GM12878 (cell line): ENCODE measurements around the gene RNF7. TPM values are rescaled to one million over a fixed set of nuclear protein-coding genes. Genes with fewer than 3 reads are reported as not detected.
"Not testable (repeated sequence)": the region's sequence is repeated elsewhere in the genome, so short reads cannot be mapped to it uniquely, and the experiment has no call there.

Experiments used
- ATAC-seq: fragments of 200-7000 bp; cut with Tn5 transposase; 3 replicates; pipeline ENCODE4 v1.9.1; 2020; ENCODE audit warnings: mild to moderate bottlenecking, moderate library complexity
- BruUV-seq: library from RNA; stranded (reverse); fragments of 400-500 nt; replicated peaks from 2 replicates; lab custom pipeline; 2021; lab: Mats Ljungman, UMichigan
- CTCF ChIA-PET: fragments of 300-600 bp; sonication (Branson Sonifier 250); formaldehyde crosslinking; extraction: SDS; loops from one replicate; lab custom pipeline; 2021; ENCODE audit warnings: inconsistent platforms; lab: Yijun Ruan, JAX
- POLR2A ChIA-PET: fragments of 350-600 bp; formaldehyde crosslinking; extraction: SDS; loops from one replicate; lab custom pipeline; 2021; ENCODE audit warnings: inconsistent platforms; lab: Charles Lee
- RAD21 ChIA-PET: fragments of 300-600 bp; sonication (Branson Sonifier 250); formaldehyde crosslinking; loops from one replicate; lab custom pipeline; 2023; ENCODE audit warnings: antibody characterized with exemption; ENCODE audit not compliant: unreplicated experiment; lab: Charles Lee
- SMC1A ChIA-PET: fragments of 300-600 bp; sonication (Branson Sonifier 250); formaldehyde crosslinking; loops from one replicate; lab custom pipeline; 2023; ENCODE audit not compliant: unreplicated experiment, uncharacterized antibody; lab: Charles Lee
- DNase-seq: peaks from one replicate; pipeline ENCODE4 v3.0.0-alpha.2; 2011; ENCODE audit warnings: low read depth, low spot score
- FAIRE-seq: peaks from 3 replicates; lab custom pipeline; 2011; peaks lifted over from hg19 to GRCh38; lab: Jason Lieb, UNC
- H2AFZ ChIP-seq: 2 replicates; pipeline ENCODE4 v1.6.0; 2011; ENCODE audit warnings: low read depth, low read length, control low read depth; ENCODE audit not compliant: control insufficient read depth
- H3K27ac ChIP-seq: 2 replicates; pipeline ENCODE4 v1.5.1; 2011; ENCODE audit warnings: control low read depth; ENCODE audit not compliant: control insufficient read depth, insufficient read depth
- H3K27me3 ChIP-seq, 2 experiments: replicated peaks in 1 of 2; 2 replicates each; pipeline versions ENCODE4 v1.6.0 to v1.6.1; 2011; ENCODE audit warnings: low read length in 1 of 2; ENCODE audit not compliant: control insufficient read depth in 2 of 2, insufficient read depth in 2 of 2
- H3K36me3 ChIP-seq, 2 experiments: 2 replicates each; pipeline ENCODE4 v1.5.1; 2011; ENCODE audit warnings: low read length in 1 of 2; ENCODE audit not compliant: control insufficient read depth in 2 of 2, insufficient read depth in 2 of 2
- H3K4me1 ChIP-seq: 2 replicates; pipeline ENCODE4 v1.6.1; 2011; ENCODE audit warnings: mild to moderate bottlenecking, low read length, moderate library complexity, mixed read lengths; ENCODE audit not compliant: control insufficient read depth, insufficient read depth
- H3K4me2 ChIP-seq: 2 replicates; pipeline ENCODE4 v1.6.0; 2011; ENCODE audit warnings: control low read depth; ENCODE audit not compliant: control insufficient read depth, insufficient read depth
- H3K4me3 ChIP-seq: fragments of 200-600 bp; sonication (generic); 2 replicates; pipeline ENCODE4 v1.5.1; 2016
- H3K79me2 ChIP-seq: 2 replicates; pipeline ENCODE4 v1.6.0; 2011; ENCODE audit warnings: low read length; ENCODE audit not compliant: control insufficient read depth, insufficient read depth
- H3K9ac ChIP-seq: 2 replicates; pipeline ENCODE4 v1.8.0; 2011; ENCODE audit warnings: low read length, control low read depth, mixed read lengths; ENCODE audit not compliant: control insufficient read depth, insufficient read depth
- H3K9me3 ChIP-seq: replicated peaks from 3 replicates; pipeline ENCODE4 v1.5.1; 2011; ENCODE audit warnings: mild to moderate bottlenecking, low read length; ENCODE audit not compliant: control insufficient read depth, insufficient read depth
- H4K20me1 ChIP-seq: 2 replicates; pipeline ENCODE4 v1.6.0; 2011; ENCODE audit not compliant: control insufficient read depth, insufficient read depth
- BMI1 ChIP-seq: fragments of 450-650 bp; IDR thresholded peaks from 2 replicates; pipeline ENCODE4 v1.6.1; 2016; ENCODE audit warnings: mild to moderate bottlenecking, moderate library complexity, borderline replicate concordance
- EP300 ChIP-seq, 2 experiments: fragments of 150-350 bp in 1 of 2; IDR thresholded peaks; 2 replicates each; pipeline ENCODE4 v1.6.1; 2011 to 2012; ENCODE audit warnings: low read depth in 2 of 2, low read length in 2 of 2, borderline replicate concordance in 1 of 2, improper control_type of control experiment in 1 of 2, inconsistent platforms in 1 of 2; ENCODE audit not compliant: control insufficient read depth in 1 of 2
- HDAC2 ChIP-seq: fragments of 200-600 bp; sonication (generic); IDR thresholded peaks from 2 replicates; pipeline ENCODE4 v1.6.1; 2017
- MYC ChIP-seq: IDR thresholded peaks from 2 replicates; pipeline ENCODE4 v1.6.1; 2011; ENCODE audit warnings: mild to moderate bottlenecking, low read length, moderate library complexity, inconsistent platforms; ENCODE audit not compliant: insufficient read depth, insufficient replicate concordance, insufficient read length, severe bottlenecking
- PML ChIP-seq: IDR thresholded peaks from 2 replicates; pipeline ENCODE4 v1.6.1; 2012; ENCODE audit warnings: low read length, inconsistent platforms
- RFX5 ChIP-seq: IDR thresholded peaks from 2 replicates; pipeline ENCODE4 v1.6.1; 2011; ENCODE audit warnings: low read depth, low read length, improper control_type of control experiment
- WGBS: methylation state at CpG from one replicate; pipeline ENCODE4 v1.1.6; 2016; ENCODE audit warnings: low lambda C conversion rate; ENCODE audit not compliant: insufficient replicate concordance, insufficient coverage; ENCODE audit errors: missing lambda C conversion rate; 5-methylcytosine and 5-hydroxymethylcytosine counted together
- in situ Hi-C: fragments of 300-500 bp; cut with MboI; formaldehyde crosslinking; loops from 9 replicates; pipeline ENCODE4 v1.14.3; 2018; ENCODE audit warnings: mixed read lengths
- intact Hi-C: fragments of 100-400 bp; cut with micrococcal nuclease; formaldehyde crosslinking; loops from one replicate; pipeline ENCODE4 v1.14.2; 2022; ENCODE audit not compliant: unreplicated experiment
- polyA plus RNA-seq, 11 experiments: library from polyadenylated mRNA; depleted of rRNA in 4 of 11; unstranded in 6 of 11; stranded (reverse) in 5 of 11; fragments of >200 nt; fragmentation: Nextera tagmentation in 4 of 11; fragmentation: Illumina TruSeq in 1 of 11; extraction: Ambion mirVana in 4 of 11; extraction: Trizol in 1 of 11; gene quantifications; 1 replicate in 1 of 11; 2 replicates in 10 of 11; pipeline versions ENCODE4 v1.2.1 to v1.2.3, GENCODE V29; 2011 to 2016; ENCODE audit warnings: inconsistent platforms in 2 of 11, missing spikeins in 2 of 11, low read depth in 1 of 11
- total RNA-seq, 4 experiments: library from RNA; depleted of rRNA in 3 of 4; stranded (reverse); fragments of >200 nt in 3 of 4; fragmentation: Illumina TruSeq in 1 of 4; extraction: Trizol in 1 of 4; gene quantifications; 2 replicates each; pipeline versions ENCODE4 v1.2.1 to v1.2.3, GENCODE V29; 2013 to 2021
- TF ChIP-seq, protein P1 (sequence below): IDR thresholded peaks from 2 replicates; pipeline ENCODE4 v1.6.1; 2012; ENCODE audit warnings: low read length, inconsistent platforms
- TF ChIP-seq, protein P2 (sequence below): IDR thresholded peaks from 2 replicates; pipeline ENCODE4 v1.6.1; 2012; ENCODE audit warnings: low read depth, low read length, improper control_type of control experiment

The RNF7 gene
- total and polyA plus RNA-seq, 10 of the 15 experiments (the other 5 are each of a cell fraction or from before 2014, with no cell fraction given) = 36.0 to 146 (median 76.4) TPM

DNA sequence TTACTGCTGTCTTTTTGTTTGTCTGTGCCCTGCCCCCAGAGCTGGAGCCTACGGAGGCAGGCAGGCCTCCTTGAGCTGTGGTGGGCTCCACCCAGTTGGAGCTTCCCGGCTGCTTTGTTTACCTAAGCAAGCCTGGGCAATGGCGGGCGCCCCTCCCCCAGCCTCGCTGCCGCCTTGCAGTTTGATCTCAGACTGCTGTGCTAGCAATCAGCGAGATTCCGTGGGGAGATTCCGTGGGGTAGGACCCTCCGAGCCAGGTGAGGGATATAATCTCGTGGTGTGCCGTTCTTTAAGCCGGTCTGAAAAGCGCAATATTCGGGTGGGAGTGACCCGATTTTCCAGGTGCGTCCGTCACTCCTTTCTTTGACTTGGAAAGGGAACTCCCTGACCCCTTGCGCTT lies 24.5 kb downstream of the RNF7 start:
- H3K27me3 ChIP-seq, H3K4me3 ChIP-seq, RAD21 ChIA-PET, CTCF ChIA-PET, POLR2A ChIA-PET, in situ Hi-C loops, H4K20me1 ChIP-seq, H3K27ac ChIP-seq, FAIRE-seq, BruUV-seq, H3K4me1 ChIP-seq, DNase-seq, H3K79me2 ChIP-seq, H3K9me3 ChIP-seq, intact Hi-C loops, H2AFZ ChIP-seq, H3K4me2 ChIP-seq, H3K9ac ChIP-seq, ATAC-seq, H3K36me3 ChIP-seq: not testable (repeated sequence)
- WGBS = 76% methylated on average over 12 of the region's 19 CpGs
- SMC1A ChIA-PET = interaction anchor here (0.9 kb wide), 1 partner anchor 11 kb away, joined by 3 read pairs; no protein-coding TSS in a partner anchor

DNA sequence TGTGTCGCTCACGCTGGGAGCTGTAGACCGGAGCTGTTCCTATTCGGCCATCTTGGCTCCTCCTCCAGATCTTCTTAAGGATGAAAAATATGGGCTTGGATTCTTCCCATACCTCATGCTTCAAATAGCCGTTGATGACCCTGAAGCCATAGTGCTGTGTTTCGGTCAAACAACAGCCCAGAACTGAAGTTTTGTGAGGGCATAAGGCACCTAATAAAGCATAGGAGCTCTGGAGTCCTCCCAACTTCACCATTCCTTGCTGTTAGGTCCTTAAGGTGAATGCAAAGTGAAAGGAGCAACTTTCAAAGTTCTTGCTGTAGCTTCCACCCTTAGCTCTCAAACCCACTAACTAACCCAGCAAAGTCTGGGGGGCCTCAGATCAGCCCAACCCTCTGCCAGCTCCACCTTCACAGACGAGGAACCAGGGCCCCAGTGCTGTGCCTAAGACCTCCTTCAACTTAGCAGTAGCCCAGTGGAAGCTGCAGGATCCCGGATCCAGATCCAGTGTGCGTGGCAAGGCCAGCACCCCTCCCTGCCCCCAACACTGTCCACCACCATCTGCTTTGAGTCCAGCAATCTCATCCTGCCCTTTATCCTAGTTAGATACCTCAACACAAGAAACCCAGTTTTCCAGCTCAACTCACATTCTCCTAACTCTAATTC lies 25.1 kb downstream of the RNF7 start, which contains the start of gene GRK7:
Gene GRK7, plus strand, starts transcription at position 321 of the 663 bp plus-strand sequence. CDS start 14,877 bp downstream, outside the sequence.
- Histone ChIP-seq H3K4me1 (no peaks in the 10 kb centered on the region), H3K4me2 (no peak within 1 kb of the TSS), H3K27ac (no peak within 1 kb of the TSS), H3K79me2 (no peaks in the 10 kb centered on the region), H2AFZ (no peak within 1 kb of the TSS), H3K27me3 (no peaks in the 10 kb centered on the region; a peak in 1 of 4 replicates), H3K36me3 (no peaks in the 10 kb centered on the region), H4K20me1 (no peaks in the 10 kb centered on the region), H3K9me3 (no peaks in the 10 kb centered on the region), H3K9ac (no peak within 1 kb of the TSS), H3K4me3 (no peak within 1 kb of the TSS)
- in situ Hi-C loops = no loop called here
- ChIA-PET SMC1A (interaction anchor here (0.9 kb wide), 1 partner anchor 10 kb away, joined by 3 read pairs; no protein-coding TSS in a partner anchor), POLR2A (no interaction called here), CTCF (no interaction called here), RAD21 (no interaction called here)
- no peak for FAIRE-seq
- TF ChIP-seq, protein P1, sequence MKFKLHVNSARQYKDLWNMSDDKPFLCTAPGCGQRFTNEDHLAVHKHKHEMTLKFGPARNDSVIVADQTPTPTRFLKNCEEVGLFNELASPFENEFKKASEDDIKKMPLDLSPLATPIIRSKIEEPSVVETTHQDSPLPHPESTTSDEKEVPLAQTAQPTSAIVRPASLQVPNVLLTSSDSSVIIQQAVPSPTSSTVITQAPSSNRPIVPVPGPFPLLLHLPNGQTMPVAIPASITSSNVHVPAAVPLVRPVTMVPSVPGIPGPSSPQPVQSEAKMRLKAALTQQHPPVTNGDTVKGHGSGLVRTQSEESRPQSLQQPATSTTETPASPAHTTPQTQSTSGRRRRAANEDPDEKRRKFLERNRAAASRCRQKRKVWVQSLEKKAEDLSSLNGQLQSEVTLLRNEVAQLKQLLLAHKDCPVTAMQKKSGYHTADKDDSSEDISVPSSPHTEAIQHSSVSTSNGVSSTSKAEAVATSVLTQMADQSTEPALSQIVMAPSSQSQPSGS = no peak
- TF ChIP-seq BMI1 = no peak
- no peak for TF ChIP-seq HDAC2
- no peak for TF ChIP-seq PML
- TF ChIP-seq, protein P2, sequence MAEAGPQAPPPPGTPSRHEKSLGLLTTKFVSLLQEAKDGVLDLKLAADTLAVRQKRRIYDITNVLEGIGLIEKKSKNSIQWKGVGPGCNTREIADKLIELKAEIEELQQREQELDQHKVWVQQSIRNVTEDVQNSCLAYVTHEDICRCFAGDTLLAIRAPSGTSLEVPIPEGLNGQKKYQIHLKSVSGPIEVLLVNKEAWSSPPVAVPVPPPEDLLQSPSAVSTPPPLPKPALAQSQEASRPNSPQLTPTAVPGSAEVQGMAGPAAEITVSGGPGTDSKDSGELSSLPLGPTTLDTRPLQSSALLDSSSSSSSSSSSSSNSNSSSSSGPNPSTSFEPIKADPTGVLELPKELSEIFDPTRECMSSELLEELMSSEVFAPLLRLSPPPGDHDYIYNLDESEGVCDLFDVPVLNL = no peak
- TF ChIP-seq EP300 (IDR thresholded peaks at IDR 0.05; ENCODE audit: borderline replicate concordance in 1 of 2, control insufficient read depth in 1 of 2, low read depth in 2 of 2, low read length in 2 of 2) = no peak
- no peak for TF ChIP-seq RFX5
- no peak for TF ChIP-seq MYC
- DNase-seq = no peak
- BruUV-seq = no TSS peak
- ATAC-seq = no peak
- 64% methylated on average over 9 of the region's 9 CpGs for WGBS
- intact Hi-C loops = no loop called here
